Measurements from ENCODE around the gene CAMK1D.

GRCh38 chr10:12412666-12413368, 63.5 kb downstream of the CAMK1D start:
- TF ChIP-seq, protein P1, sequence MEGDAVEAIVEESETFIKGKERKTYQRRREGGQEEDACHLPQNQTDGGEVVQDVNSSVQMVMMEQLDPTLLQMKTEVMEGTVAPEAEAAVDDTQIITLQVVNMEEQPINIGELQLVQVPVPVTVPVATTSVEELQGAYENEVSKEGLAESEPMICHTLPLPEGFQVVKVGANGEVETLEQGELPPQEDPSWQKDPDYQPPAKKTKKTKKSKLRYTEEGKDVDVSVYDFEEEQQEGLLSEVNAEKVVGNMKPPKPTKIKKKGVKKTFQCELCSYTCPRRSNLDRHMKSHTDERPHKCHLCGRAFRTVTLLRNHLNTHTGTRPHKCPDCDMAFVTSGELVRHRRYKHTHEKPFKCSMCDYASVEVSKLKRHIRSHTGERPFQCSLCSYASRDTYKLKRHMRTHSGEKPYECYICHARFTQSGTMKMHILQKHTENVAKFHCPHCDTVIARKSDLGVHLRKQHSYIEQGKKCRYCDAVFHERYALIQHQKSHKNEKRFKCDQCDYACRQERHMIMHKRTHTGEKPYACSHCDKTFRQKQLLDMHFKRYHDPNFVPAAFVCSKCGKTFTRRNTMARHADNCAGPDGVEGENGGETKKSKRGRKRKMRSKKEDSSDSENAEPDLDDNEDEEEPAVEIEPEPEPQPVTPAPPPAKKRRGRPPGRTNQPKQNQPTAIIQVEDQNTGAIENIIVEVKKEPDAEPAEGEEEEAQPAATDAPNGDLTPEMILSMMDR (IDR thresholded peaks at IDR 0.05; ENCODE audit: low read length): no peak
- TF ChIP-seq EZH2phosphoT487 (IDR thresholded peaks at IDR 0.05; ENCODE audit: low read length): no peak
